Upper lobe of left lung (tissue), 4 donors: ENCODE measurements around the gene GFRA3.

ENCODE experiments used
- CTCF ChIP-seq, 6 experiments: fragments of 450-650 bp in 4 of 6; fragments of 200-600 bp in 2 of 6; sonication (generic) in 2 of 6; IDR thresholded peaks; one replicate each; pipeline ENCODE4 v1.5.1; 2016 to 2019; ENCODE audit warnings: antibody characterized with exemption in 6 of 6
- EP300 ChIP-seq, 4 donors: sonication (generic); formaldehyde crosslinking; IDR thresholded peaks; one replicate each; pipeline ENCODE4 v1.5.1; 2017; ENCODE audit warnings: antibody characterized with exemption in 4 of 4, control low read depth in 2 of 4
- POLR2AphosphoS5 ChIP-seq, 2 donors: sonication (generic); formaldehyde crosslinking; IDR thresholded peaks; one replicate each; pipeline ENCODE4 v1.5.1; 2017; ENCODE audit warnings: antibody characterized with exemption in 2 of 2

- TF ChIP-seq CTCF (IDR thresholded peaks at IDR 0.05), result no peak
- TF ChIP-seq POLR2AphosphoS5 (IDR thresholded peaks at IDR 0.05), result peak; percentile 49 to 78
- no peak for TF ChIP-seq EP300 (IDR thresholded peaks at IDR 0.05)
These were observed 61.0 kb downstream of the GFRA3 start, which contains the start of gene CDC23 for GRCh38 chr5:138213161-138214029.
